Ramos (cell line): ENCODE measurements around the gene IFT88.

Source experiments
- in situ Hi-C: fragments of 300-500 bp; cut with MboI; formaldehyde crosslinking; loops from one replicate; pipeline ENCODE4 v1.14.3; 2022; ENCODE audit warnings: low sequenced_read_pairs; ENCODE audit not compliant: unreplicated experiment

Gene IFT88

GRCh38 chr13:20566898-20567874, at the start of gene IFT88:
Gene IFT88 (plus strand): TSS chr13:20567157. CDS start chr13:20574386, 7,229 bp downstream.
- in situ Hi-C loops, result no loop called here

- in situ Hi-C loops, result no loop called here
Observed at GRCh38 chr13:20518660-20519100, 48.3 kb upstream of the IFT88 start.

- in situ Hi-C loops, result no loop called here
Observed at GRCh38 chr13:20519875-20520274, 47.1 kb upstream of the IFT88 start.

- in situ Hi-C loops, result no loop called here
Observed at GRCh38 chr13:20521364-20522115, 45.4 kb upstream of the IFT88 start.

- in situ Hi-C loops, result no loop called here
Observed at GRCh38 chr13:20525144-20525600, 41.8 kb upstream of the IFT88 start.

- in situ Hi-C loops, result no loop called here
Observed at GRCh38 chr13:20525601-20526544, 41.1 kb upstream of the IFT88 start, which contains the start of gene CRYL1. Gene CRYL1 (minus strand): TSS chr13:20525857. CDS start chr13:20525794, 63 bp downstream.

- in situ Hi-C loops, result no loop called here
Observed at GRCh38 chr13:20526664-20527063, 40.3 kb upstream of the IFT88 start.

- in situ Hi-C loops, result no loop called here
Observed at GRCh38 chr13:20528452-20528851, 38.5 kb upstream of the IFT88 start.

- in situ Hi-C loops, result no loop called here
Observed at GRCh38 chr13:20534038-20534608, 32.8 kb upstream of the IFT88 start.

GRCh38 chr13:20536992-20537391, 30.0 kb upstream of the IFT88 start:
- in situ Hi-C loops, result no loop called here

- in situ Hi-C loops, result no loop called here
Observed at GRCh38 chr13:20544201-20544923, 22.6 kb upstream of the IFT88 start.

- in situ Hi-C loops, result no loop called here
Observed at GRCh38 chr13:20546556-20546955, 20.4 kb upstream of the IFT88 start.

GRCh38 chr13:20547479-20547908, 19.5 kb upstream of the IFT88 start:
- in situ Hi-C loops, result no loop called here

GRCh38 chr13:20550799-20551198, 16.2 kb upstream of the IFT88 start:
- in situ Hi-C loops, result no loop called here

- in situ Hi-C loops, result no loop called here
Observed at GRCh38 chr13:20553311-20553710, 13.6 kb upstream of the IFT88 start.

- in situ Hi-C loops, result no loop called here
Observed at GRCh38 chr13:20558982-20559381, 8.0 kb upstream of the IFT88 start.

- in situ Hi-C loops, result no loop called here
Observed at GRCh38 chr13:20559659-20560356, 7.1 kb upstream of the IFT88 start.

GRCh38 chr13:20561741-20562140, 5.2 kb upstream of the IFT88 start:
- in situ Hi-C loops, result no loop called here
